Keratinocyte (primary cell): Measurements from ENCODE around the gene ZNF784.

ENCODE experiments used
- CTCF ChIP-seq, 3 experiments: IDR thresholded peaks in 1 of 3; conservative IDR thresholded peaks in 1 of 3; optimal IDR thresholded peaks in 1 of 3; 2 replicates in 2 of 3; 3 replicates in 1 of 3; pipeline versions ENCODE3 to v1.5.1; 2011; ENCODE audit warnings: low read length in 3 of 3, mild to moderate bottlenecking in 3 of 3, moderate library complexity in 2 of 3, control low read depth in 1 of 3, inconsistent platforms in 1 of 3; ENCODE audit not compliant: insufficient read depth in 2 of 3; ENCODE audit errors: extremely low read depth in 1 of 3
- EZH2 ChIP-seq: IDR thresholded peaks from one replicate; pipeline ENCODE4 v1.6.1; 2012; ENCODE audit warnings: inconsistent platforms, mild to moderate bottlenecking, low read length, moderate library complexity

GRCh38 chr19:55613930-55614710, 10.2 kb downstream of the ZNF784 start:
- no peak for TF ChIP-seq EZH2
- TF ChIP-seq CTCF (optimal IDR thresholded peaks at IDR 0.05 in 1 of 3, IDR thresholded peaks at IDR 0.05 in 1 of 3, conservative IDR thresholded peaks at IDR 0.05 in 1 of 3; ENCODE audit: extremely low read depth in 1 of 3, insufficient read depth in 2 of 3, low read length in 3 of 3): no peak
